T-helper 17 cell (primary cell): ENCODE data around the gene SLC29A2. TPM values are rescaled to one million over a fixed set of nuclear protein-coding genes. Genes with fewer than 3 reads are reported as not detected.

ENCODE experiments used
- ATAC-seq: fragments of 150-1000 bp; cut with Tn5 transposase; 2 replicates; pipeline ENCODE4 v1.10.0; 2021; ENCODE audit warnings: mild to moderate bottlenecking, moderate library complexity
- DNase-seq, 3 donors: peaks; one replicate each; pipeline versions ENCODE4 v3.0.0 to v3.0.0-alpha.2; 2020 to 2021
- H3K9me3 ChIP-seq: one replicate; pipeline ENCODE4 v1.7.0; 2013; ENCODE audit warnings: low read length, mild to moderate bottlenecking; ENCODE audit not compliant: control insufficient read depth, poor library complexity, severe bottlenecking
- H3K27ac Mint-ChIP-seq: one replicate; pipeline ENCODE4 v1.8.0; 2022; ENCODE audit warnings: mild to moderate bottlenecking, moderate library complexity, mixed read lengths
- H3K27me3 Mint-ChIP-seq: one replicate; pipeline ENCODE4 v1.8.0; 2022; ENCODE audit warnings: mixed read lengths
- H3K36me3 Mint-ChIP-seq: one replicate; pipeline ENCODE4 v1.8.0; 2022; ENCODE audit warnings: low read depth, mixed read lengths
- H3K4me1 Mint-ChIP-seq: one replicate; pipeline ENCODE4 v1.8.0; 2022; ENCODE audit warnings: mild to moderate bottlenecking, mixed read lengths
- H3K4me3 Mint-ChIP-seq: one replicate; pipeline ENCODE4 v1.8.0; 2022; ENCODE audit warnings: mild to moderate bottlenecking, moderate library complexity, mixed read lengths
- total RNA-seq, 4 donors: library from RNA in 2 of 4; stranded (reverse) in 2 of 4; gene quantifications; one replicate each; pipeline ENCODE4 v1.2.3 and lab custom pipeline; 2022 to 2026

The SLC29A2 gene
- total RNA-seq, 2 donors from 2014 or later: 5.4 TPM

DNA sequence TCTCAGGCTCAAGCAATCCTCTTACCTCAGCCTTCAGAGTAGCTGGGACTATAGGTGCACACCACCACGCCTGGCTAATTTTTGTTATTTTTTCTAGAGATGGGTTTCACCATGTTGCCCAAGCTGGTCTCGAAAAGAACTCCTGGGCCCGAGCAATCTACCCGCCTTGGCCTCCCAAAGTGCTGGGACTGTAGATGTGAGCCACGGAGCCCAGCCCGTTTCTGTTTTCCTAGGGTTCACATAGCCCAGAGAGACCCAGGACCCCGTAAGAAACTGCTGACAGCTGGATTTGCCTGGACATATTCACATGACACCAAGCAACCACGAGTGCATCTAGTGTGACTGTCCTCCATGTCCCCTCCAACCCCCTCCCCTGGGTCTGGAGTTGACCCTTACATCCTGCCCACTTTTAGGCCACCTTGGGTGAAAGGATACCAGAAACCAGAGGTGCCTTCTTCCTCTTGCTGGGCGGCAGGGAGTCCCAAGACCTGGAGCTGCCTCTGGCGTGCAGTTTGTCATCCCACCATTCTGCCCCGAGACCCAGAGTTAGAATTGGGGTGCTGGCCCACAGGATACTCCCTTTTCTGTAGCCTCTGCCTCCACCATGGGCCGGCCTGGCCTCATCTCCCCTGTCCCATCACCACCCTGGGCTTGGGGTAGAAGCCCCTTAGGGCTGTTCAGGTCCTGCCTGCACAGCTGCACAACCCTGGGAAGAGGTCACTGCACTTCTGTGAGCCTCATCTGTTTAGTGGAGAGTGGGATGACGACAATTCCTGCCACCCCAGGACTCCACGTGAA is 31.7 kb downstream of the SLC29A2 start:
- peaks cover 30% of the 10 kb centered on the region for H3K4me1 Mint-ChIP-seq
- DNase-seq (no peak), ATAC-seq (no peak)
- H3K27ac Mint-ChIP-seq: no peak overlapping the region
- peaks cover 8% of the 10 kb centered on the region for H3K36me3 Mint-ChIP-seq
- H3K4me3 Mint-ChIP-seq: no peak overlapping the region
- H3K9me3 ChIP-seq: no peaks in the 10 kb centered on the region
- no peaks in the 10 kb centered on the region for H3K27me3 Mint-ChIP-seq

DNA sequence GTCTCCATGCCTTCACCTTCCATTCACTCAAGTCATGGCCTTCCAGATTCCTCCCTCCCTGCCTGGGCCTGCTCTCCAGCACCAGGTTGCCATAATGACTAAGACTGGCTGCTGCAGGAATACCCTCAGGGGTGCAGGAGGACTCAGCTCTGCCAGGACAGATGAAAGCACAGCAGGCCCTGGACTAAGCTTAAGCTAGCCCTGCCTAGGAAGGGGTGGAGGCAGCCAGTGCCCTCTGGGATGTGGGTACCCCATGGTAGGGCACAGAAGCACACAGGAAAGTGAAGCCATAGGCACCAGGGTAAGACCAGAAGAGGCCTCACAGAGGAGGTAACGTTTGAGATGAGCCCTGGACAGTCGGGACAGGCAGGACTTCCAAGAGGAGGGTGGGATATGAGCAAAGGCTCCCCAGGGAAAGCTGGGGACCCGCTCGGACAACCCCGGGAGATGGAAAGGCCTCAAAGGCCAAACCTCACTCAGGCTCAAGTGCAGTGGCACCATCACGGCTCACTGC is 32.3 kb downstream of the SLC29A2 start:
- no peaks in the 10 kb centered on the region for H3K27me3 Mint-ChIP-seq
- H3K36me3 Mint-ChIP-seq: peaks cover 6% of the 10 kb centered on the region
- DNase-seq (no peak), ATAC-seq (no peak)
- H3K27ac Mint-ChIP-seq: peak overlapping the region; percentile 53
- no peaks in the 10 kb centered on the region for H3K9me3 ChIP-seq
- peaks cover 26% of the 10 kb centered on the region for H3K4me1 Mint-ChIP-seq
- no peak overlapping the region for H3K4me3 Mint-ChIP-seq

GRCh38 chr11:66338276-66339161 is 33.0 kb downstream of the SLC29A2 start:
- peaks cover 6% of the 10 kb centered on the region for H3K36me3 Mint-ChIP-seq
- DNase-seq: no peak

DNA sequence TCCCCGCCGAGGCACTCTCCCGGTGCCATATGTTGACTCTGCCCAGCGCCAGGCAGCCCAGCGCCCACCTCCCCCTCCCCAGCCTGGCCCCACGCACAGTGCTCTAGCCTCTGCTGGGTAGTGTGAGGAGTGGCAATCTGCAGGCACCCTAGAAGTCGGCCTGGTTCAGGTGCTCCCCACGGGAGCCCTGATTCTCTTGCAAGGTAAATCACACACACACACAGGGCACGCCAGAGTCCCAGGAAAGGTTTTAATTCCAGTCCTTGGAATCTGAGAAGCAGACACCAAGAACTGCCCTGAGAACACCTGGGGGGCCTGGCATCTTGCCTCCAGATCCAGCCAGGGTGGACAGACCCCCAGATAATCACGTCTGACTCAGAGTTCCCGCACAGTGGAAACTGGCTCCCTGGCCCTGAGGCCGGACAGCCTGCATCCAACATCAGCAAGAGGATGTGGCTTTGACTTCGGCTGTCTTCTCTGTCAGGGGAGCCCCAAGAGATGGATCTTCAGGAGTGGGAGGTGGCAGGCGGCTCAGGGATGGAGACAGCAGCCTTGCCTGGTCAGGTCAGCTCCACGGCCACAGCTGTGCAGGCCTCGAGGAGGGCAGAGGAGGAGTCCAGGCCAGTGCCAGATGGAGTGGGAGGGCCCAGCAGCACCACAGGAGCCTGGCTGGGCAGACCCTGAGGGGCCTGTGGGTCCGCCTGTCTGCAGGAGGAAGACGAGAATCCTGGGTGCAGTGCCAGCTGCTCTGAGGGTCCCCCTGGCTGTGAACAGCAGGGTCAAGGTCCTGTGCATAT is 34.3 kb downstream of the SLC29A2 start:
- H3K27ac Mint-ChIP-seq: peak overlapping the region; percentile 67
- ATAC-seq: no peak
- no peak for DNase-seq
- H3K9me3 ChIP-seq: no peaks in the 10 kb centered on the region
- H3K27me3 Mint-ChIP-seq: no peaks in the 10 kb centered on the region
- peak overlapping the region; percentile 28 for H3K4me3 Mint-ChIP-seq
- H3K36me3 Mint-ChIP-seq: peaks cover 6% of the 10 kb centered on the region
- H3K4me1 Mint-ChIP-seq: peaks cover 16% of the 10 kb centered on the region

More at GRCh38 chr11:66338276-66339161, 33.0 kb downstream of the SLC29A2 start:
- Mint-ChIP-seq H3K4me3 (no peak overlapping the region), H3K27ac (peak overlapping the region; percentile 53), H3K4me1 (peaks cover 25% of the 10 kb centered on the region), H3K27me3 (no peaks in the 10 kb centered on the region)
- H3K9me3 ChIP-seq: no peaks in the 10 kb centered on the region
- no peak for ATAC-seq

GRCh38 chr11:66336234-66337102 is 35.1 kb downstream of the SLC29A2 start, which contains the start of gene RIN1:
Gene RIN1 (minus strand): TSS chr11:66336434. CDS start chr11:66336402, 32 bp downstream.
- peak within 1 kb of the TSS; percentile 91 for H3K4me3 Mint-ChIP-seq
- peaks cover 3% of the 10 kb centered on the region for H3K36me3 Mint-ChIP-seq
- peaks cover 11% of the 10 kb centered on the region for H3K4me1 Mint-ChIP-seq
- DNase-seq (no peak), ATAC-seq (peak; percentile 78)
- H3K27me3 Mint-ChIP-seq: no peaks in the 10 kb centered on the region
- no peaks in the 10 kb centered on the region for H3K9me3 ChIP-seq
- peak within 1 kb of the TSS; percentile 67 for H3K27ac Mint-ChIP-seq

DNA sequence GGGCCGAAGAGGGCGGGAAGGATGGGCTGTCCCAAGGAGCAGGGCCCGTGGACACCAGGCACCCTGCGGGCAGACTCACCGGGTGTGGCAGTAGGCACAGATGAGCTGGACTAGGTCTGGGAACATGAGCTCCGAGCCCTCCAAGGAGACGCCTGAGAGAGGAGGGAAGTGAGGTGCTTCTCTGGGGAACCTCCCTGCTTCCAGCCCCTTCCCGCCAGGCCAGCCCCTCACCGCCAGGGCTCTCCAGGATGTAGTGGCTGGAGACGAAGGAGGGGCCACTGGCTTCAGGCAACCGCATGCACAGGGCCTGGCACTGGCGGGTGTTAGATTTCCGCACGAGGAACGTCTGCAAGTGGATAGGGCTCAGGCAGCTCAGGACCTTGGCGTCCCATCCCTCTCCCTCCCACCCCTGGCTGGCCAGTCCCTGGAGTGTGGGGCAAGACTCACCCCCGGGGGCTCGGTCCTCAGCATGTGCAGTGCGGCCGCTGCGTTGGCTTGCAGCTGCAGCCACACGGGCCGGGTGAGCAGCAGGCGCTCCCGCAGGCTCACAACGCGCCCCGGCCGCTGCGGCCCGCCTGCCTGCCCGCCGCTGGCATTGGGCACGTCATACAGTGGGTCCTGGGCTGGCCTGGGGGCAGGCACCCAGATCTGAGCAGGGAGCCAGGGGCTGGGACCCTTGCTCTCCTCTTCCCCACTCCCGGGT is 35.9 kb downstream of the SLC29A2 start:
- H3K9me3 ChIP-seq: no peaks in the 10 kb centered on the region
- H3K36me3 Mint-ChIP-seq: peaks cover 2% of the 10 kb centered on the region
- H3K27me3 Mint-ChIP-seq: no peaks in the 10 kb centered on the region
- DNase-seq (no peak), ATAC-seq (peak; percentile 12)
- peaks cover 11% of the 10 kb centered on the region for H3K4me1 Mint-ChIP-seq
- H3K4me3 Mint-ChIP-seq: peak overlapping the region; percentile 91
- peak overlapping the region; percentile 67 for H3K27ac Mint-ChIP-seq

GRCh38 chr11:66334605-66335442 is 36.7 kb downstream of the SLC29A2 start:
- Mint-ChIP-seq H3K27ac (peak overlapping the region; percentile 27), H3K4me3 (peak overlapping the region; percentile 82), H3K36me3 (peaks cover 2% of the 10 kb centered on the region), H3K4me1 (peaks cover 11% of the 10 kb centered on the region), H3K27me3 (no peaks in the 10 kb centered on the region)
- no peak for ATAC-seq
- no peak for DNase-seq
- no peaks in the 10 kb centered on the region for H3K9me3 ChIP-seq

- H3K27ac Mint-ChIP-seq: no peak overlapping the region
- H3K4me1 Mint-ChIP-seq: peaks cover 11% of the 10 kb centered on the region
- ATAC-seq (no peak), DNase-seq (no peak)
- H3K4me3 Mint-ChIP-seq: no peak overlapping the region
- H3K36me3 Mint-ChIP-seq: peaks cover 2% of the 10 kb centered on the region
- H3K9me3 ChIP-seq: no peaks in the 10 kb centered on the region
- no peaks in the 10 kb centered on the region for H3K27me3 Mint-ChIP-seq
Measured at GRCh38 chr11:66333896-66334604, 37.5 kb downstream of the SLC29A2 start.

DNA sequence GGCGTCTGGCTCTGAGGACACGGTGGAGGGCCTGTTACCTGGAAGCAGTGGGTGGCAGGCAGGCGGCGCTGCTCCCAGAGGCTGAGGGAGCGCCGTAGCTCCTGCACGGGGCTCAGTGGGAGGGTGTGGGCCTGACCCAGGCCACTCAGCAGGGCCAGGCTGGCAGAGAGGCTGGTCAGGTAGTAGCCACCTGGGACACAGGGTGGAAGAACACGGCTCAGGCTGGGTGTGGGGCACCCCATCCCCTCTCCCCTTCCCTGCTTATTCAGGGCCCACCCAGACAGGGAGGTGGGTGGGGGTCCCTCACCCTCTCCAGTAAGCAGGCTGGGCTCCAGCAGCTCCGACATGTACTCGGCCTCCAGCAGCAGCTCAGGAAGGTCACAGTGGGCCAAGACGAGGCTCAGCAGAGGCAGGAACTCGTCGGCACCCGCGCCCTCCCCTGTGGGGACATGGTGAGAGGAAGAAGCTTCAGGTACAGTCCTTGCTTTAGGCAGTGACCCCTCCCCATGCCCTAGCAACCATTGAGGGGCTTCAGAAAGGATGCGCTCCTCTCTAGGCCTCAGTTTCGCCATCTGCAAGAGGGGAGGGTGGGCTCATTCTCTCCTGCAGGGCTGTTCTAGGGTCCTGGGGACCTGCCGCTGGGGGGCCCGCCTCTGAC is 38.2 kb downstream of the SLC29A2 start:
- no peak for DNase-seq
- no peak overlapping the region for H3K27ac Mint-ChIP-seq

More for the DNA sequence above, 38.2 kb downstream of the SLC29A2 start:
- H3K4me3 Mint-ChIP-seq: no peak overlapping the region
- no peaks in the 10 kb centered on the region for H3K9me3 ChIP-seq
- H3K36me3 Mint-ChIP-seq: no peaks in the 10 kb centered on the region
- no peaks in the 10 kb centered on the region for H3K27me3 Mint-ChIP-seq
- ATAC-seq: no peak
- H3K4me1 Mint-ChIP-seq: peaks cover 14% of the 10 kb centered on the region
